Keratinocyte (primary cell): Measurements from ENCODE around the gene CTNNA3. TPM values are rescaled to one million over a fixed set of nuclear protein-coding genes. Genes with fewer than 3 reads are reported as not detected.

Experiments
- DNase-seq: peaks from one replicate; pipeline ENCODE4 v3.0.0-alpha.2; 2011; ENCODE audit warnings: low read depth, missing footprints, low spot score
- FAIRE-seq: peaks from 2 replicates; lab custom pipeline; 2011; peaks lifted over from hg19 to GRCh38; lab: Jason Lieb, UNC
- H2AFZ ChIP-seq: 2 replicates; pipeline ENCODE4 v1.6.0; 2012; ENCODE audit warnings: low read length, control low read depth, inconsistent platforms; ENCODE audit not compliant: control insufficient read depth
- H3K27ac ChIP-seq: 2 replicates; pipeline ENCODE4 v1.5.1; 2011; ENCODE audit warnings: low read length; ENCODE audit not compliant: control insufficient read depth, insufficient read depth
- H3K27me3 ChIP-seq: 3 replicates; pipeline ENCODE4 v1.6.0; 2011; ENCODE audit warnings: low read length; ENCODE audit not compliant: control insufficient read depth, insufficient read depth; ENCODE audit errors: extremely low read depth
- H3K36me3 ChIP-seq, 2 experiments: 2 replicates in 1 of 2; 3 replicates in 1 of 2; pipeline ENCODE4 v1.5.1; 2011; ENCODE audit warnings: low read length in 2 of 2, mild to moderate bottlenecking in 1 of 2; ENCODE audit not compliant: control insufficient read depth in 2 of 2, insufficient read depth in 2 of 2; ENCODE audit errors: extremely low read depth in 1 of 2
- H3K4me1 ChIP-seq: 3 replicates; pipeline ENCODE4 v1.5.1; 2011; ENCODE audit warnings: low read length; ENCODE audit not compliant: control insufficient read depth, insufficient read depth; ENCODE audit errors: extremely low read depth
- H3K4me2 ChIP-seq: 3 replicates; pipeline ENCODE4 v1.6.0; 2011; ENCODE audit warnings: low read depth, low read length; ENCODE audit not compliant: control insufficient read depth, insufficient read depth; ENCODE audit errors: extremely low read depth
- H3K4me3 ChIP-seq, 3 experiments: fragments of 200-600 bp in 1 of 3; sonication (generic) in 1 of 3; 2 replicates in 2 of 3; 3 replicates in 1 of 3; pipeline ENCODE4 v1.5.1; 2011 to 2016; ENCODE audit warnings: low read length in 3 of 3, mild to moderate bottlenecking in 3 of 3, control low read depth in 2 of 3, inconsistent platforms in 1 of 3, low read depth in 1 of 3, mixed read lengths in 1 of 3, mixed run types in 1 of 3, moderate library complexity in 1 of 3; ENCODE audit not compliant: control insufficient read depth in 2 of 3, insufficient read depth in 2 of 3; ENCODE audit errors: extremely low read depth in 1 of 3
- H3K79me2 ChIP-seq: 2 replicates; pipeline ENCODE4 v1.6.0; 2012; ENCODE audit warnings: low read length; ENCODE audit not compliant: control insufficient read depth, insufficient read depth
- H3K9ac ChIP-seq: 3 replicates; pipeline ENCODE4 v1.6.0; 2011; ENCODE audit warnings: low read length; ENCODE audit not compliant: control insufficient read depth, insufficient read depth; ENCODE audit errors: extremely low read depth
- H3K9me1 ChIP-seq: 3 replicates; pipeline ENCODE4 v1.6.0; 2011; ENCODE audit warnings: low read length; ENCODE audit not compliant: control insufficient read depth, insufficient read depth; ENCODE audit errors: extremely low read depth
- H3K9me3 ChIP-seq: 2 replicates; pipeline ENCODE4 v1.5.1; 2012; ENCODE audit warnings: low read depth, low read length; ENCODE audit not compliant: control insufficient read depth
- H4K20me1 ChIP-seq: 3 replicates; pipeline ENCODE4 v1.6.0; 2011; ENCODE audit warnings: low read length; ENCODE audit not compliant: control insufficient read depth, insufficient read depth; ENCODE audit errors: extremely low read depth
- EZH2 ChIP-seq: IDR thresholded peaks from one replicate; pipeline ENCODE4 v1.6.1; 2012; ENCODE audit warnings: inconsistent platforms, mild to moderate bottlenecking, low read length, moderate library complexity
- dilution Hi-C: fragments of 300-500 bp; cut with MboI; formaldehyde crosslinking; loops from one replicate; pipeline ENCODE4 v1.7.0; 2020; ENCODE audit warnings: low sequenced_read_pairs; ENCODE audit not compliant: extremely low pct_ligation_motif_present
- polyA plus RNA-seq, 5 experiments: library from polyadenylated mRNA; depleted of rRNA in 3 of 5; stranded (reverse) in 3 of 5; stranded (forward) in 1 of 5; unstranded in 1 of 5; fragments of >200 nt; gene quantifications; 1 replicate in 1 of 5; 2 replicates in 3 of 5; 3 replicates in 1 of 5; pipeline versions ENCODE4 v1.2.1 to v1.2.3, GENCODE V29; 2011 to 2012; ENCODE audit warnings: missing spikeins in 2 of 5, low read depth in 1 of 5, low replicate concordance in 1 of 5
- TF ChIP-seq, protein P1 (sequence below), 3 experiments: IDR thresholded peaks in 1 of 3; conservative IDR thresholded peaks in 1 of 3; optimal IDR thresholded peaks in 1 of 3; 2 replicates in 2 of 3; 3 replicates in 1 of 3; pipeline versions ENCODE3 to v1.5.1; 2011; ENCODE audit warnings: low read length in 3 of 3, mild to moderate bottlenecking in 3 of 3, moderate library complexity in 2 of 3, control low read depth in 1 of 3, inconsistent platforms in 1 of 3; ENCODE audit not compliant: insufficient read depth in 2 of 3; ENCODE audit errors: extremely low read depth in 1 of 3

Gene CTNNA3
- polyA plus RNA-seq, 1 donor (not counting 4 experiments of a cell fraction or from before 2014, with no cell fraction given): 0.01 TPM

DNA sequence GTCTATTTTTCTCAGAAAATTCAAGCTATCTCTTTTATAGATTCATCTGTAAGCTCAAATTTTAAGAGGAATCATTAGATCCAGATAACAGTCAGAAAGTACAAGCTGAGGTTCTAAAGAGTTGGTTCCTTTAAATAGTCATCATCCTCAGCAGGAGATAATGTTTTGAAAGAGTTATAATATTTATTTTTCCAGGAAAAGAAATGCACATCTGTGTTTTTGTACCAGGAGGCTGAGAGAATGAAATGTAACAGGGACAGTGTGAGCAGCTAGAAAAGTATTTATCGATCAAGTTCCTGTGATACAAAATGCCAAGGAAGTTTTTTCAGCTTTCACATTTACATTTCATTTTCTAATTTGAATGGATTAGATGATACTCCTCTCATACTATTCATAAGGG lies 890.4 kb downstream of the CTNNA3 start:
- dilution Hi-C loops: no loop called here
- H3K4me3 ChIP-seq: no peak overlapping the region
- no peaks in the 10 kb centered on the region for H3K36me3 ChIP-seq
- H3K9me3 ChIP-seq: no peaks in the 10 kb centered on the region
- no peak overlapping the region for H2AFZ ChIP-seq
- H3K27me3 ChIP-seq: no peaks in the 10 kb centered on the region
- no peak for DNase-seq
- TF ChIP-seq EZH2: no peak
- TF ChIP-seq, protein P1, sequence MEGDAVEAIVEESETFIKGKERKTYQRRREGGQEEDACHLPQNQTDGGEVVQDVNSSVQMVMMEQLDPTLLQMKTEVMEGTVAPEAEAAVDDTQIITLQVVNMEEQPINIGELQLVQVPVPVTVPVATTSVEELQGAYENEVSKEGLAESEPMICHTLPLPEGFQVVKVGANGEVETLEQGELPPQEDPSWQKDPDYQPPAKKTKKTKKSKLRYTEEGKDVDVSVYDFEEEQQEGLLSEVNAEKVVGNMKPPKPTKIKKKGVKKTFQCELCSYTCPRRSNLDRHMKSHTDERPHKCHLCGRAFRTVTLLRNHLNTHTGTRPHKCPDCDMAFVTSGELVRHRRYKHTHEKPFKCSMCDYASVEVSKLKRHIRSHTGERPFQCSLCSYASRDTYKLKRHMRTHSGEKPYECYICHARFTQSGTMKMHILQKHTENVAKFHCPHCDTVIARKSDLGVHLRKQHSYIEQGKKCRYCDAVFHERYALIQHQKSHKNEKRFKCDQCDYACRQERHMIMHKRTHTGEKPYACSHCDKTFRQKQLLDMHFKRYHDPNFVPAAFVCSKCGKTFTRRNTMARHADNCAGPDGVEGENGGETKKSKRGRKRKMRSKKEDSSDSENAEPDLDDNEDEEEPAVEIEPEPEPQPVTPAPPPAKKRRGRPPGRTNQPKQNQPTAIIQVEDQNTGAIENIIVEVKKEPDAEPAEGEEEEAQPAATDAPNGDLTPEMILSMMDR (optimal IDR thresholded peaks at IDR 0.05 in 1 of 3, IDR thresholded peaks at IDR 0.05 in 1 of 3, conservative IDR thresholded peaks at IDR 0.05 in 1 of 3; ENCODE audit: extremely low read depth in 1 of 3, insufficient read depth in 2 of 3, low read length in 3 of 3): no peak
- H3K9ac ChIP-seq: no peak overlapping the region
- no peak for FAIRE-seq
- no peaks in the 10 kb centered on the region for H3K79me2 ChIP-seq
- H3K4me1 ChIP-seq: no peaks in the 10 kb centered on the region
- H4K20me1 ChIP-seq: no peaks in the 10 kb centered on the region
- no peak overlapping the region for H3K27ac ChIP-seq
- H3K9me1 ChIP-seq: no peaks in the 10 kb centered on the region
- H3K4me2 ChIP-seq: no peak overlapping the region

DNA sequence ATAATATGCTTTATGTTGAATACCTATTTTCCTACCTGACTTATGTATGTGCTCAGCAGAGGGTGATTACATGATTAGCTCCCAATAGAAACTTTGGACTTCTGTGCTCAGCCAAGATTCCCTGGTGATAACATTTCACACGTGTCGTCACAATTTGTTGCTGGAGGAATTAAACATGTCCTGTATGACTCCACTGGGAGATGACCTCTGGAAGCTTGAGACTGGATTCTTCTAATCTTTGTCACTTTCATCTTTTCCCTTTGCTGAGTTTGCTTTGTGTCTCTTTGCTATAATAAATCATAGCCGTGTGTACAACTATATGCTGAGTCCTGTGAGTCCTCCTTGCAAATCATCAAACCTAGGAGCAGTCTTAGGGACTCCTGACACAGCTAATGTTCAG lies 891.0 kb downstream of the CTNNA3 start:
- H3K4me2 ChIP-seq: no peak overlapping the region
- H3K27me3 ChIP-seq: no peaks in the 10 kb centered on the region
- no peak for DNase-seq
- H3K9ac ChIP-seq: no peak overlapping the region
- no peaks in the 10 kb centered on the region for H4K20me1 ChIP-seq
- no peaks in the 10 kb centered on the region for H3K9me3 ChIP-seq
- no peak overlapping the region for H3K27ac ChIP-seq
- no peaks in the 10 kb centered on the region for H3K4me1 ChIP-seq
- no peaks in the 10 kb centered on the region for H3K79me2 ChIP-seq
- H3K9me1 ChIP-seq: no peaks in the 10 kb centered on the region
- no peaks in the 10 kb centered on the region for H3K36me3 ChIP-seq
- dilution Hi-C loops: no loop called here
- no peak for FAIRE-seq
- peak overlapping the region; percentile 37 for H2AFZ ChIP-seq
- TF ChIP-seq EZH2: no peak
- TF ChIP-seq, protein P1 (optimal IDR thresholded peaks at IDR 0.05 in 1 of 3, IDR thresholded peaks at IDR 0.05 in 1 of 3, conservative IDR thresholded peaks at IDR 0.05 in 1 of 3; ENCODE audit: extremely low read depth in 1 of 3, insufficient read depth in 2 of 3, low read length in 3 of 3): no peak
- H3K4me3 ChIP-seq: no peak overlapping the region
